H1 (cell line): ENCODE data around the gene GTF2IRD1. TPM values are rescaled to one million over a fixed set of nuclear protein-coding genes. Genes with fewer than 3 reads are reported as not detected.
A peak's percentile ranks its signal among the peaks of the same experiment; 100 is the strongest.

Experiments used
- CTCF ChIA-PET: fragments of 300-600 bp; sonication (Branson Sonifier 250); formaldehyde crosslinking; loops from one replicate; lab custom pipeline; 2021; ENCODE audit not compliant: partially characterized antibody; lab: Charles Lee
- POLR2A ChIA-PET: fragments of 300-600 bp; sonication (Branson Sonifier 250); formaldehyde crosslinking; loops from one replicate; lab custom pipeline; 2021; ENCODE audit warnings: inconsistent platforms; ENCODE audit not compliant: partially characterized antibody; lab: Charles Lee
- DNase-seq, 2 experiments: peaks; one replicate each; pipeline versions ENCODE4 v3.0.0 to v3.0.0-alpha.2; 2010 to 2022; ENCODE audit warnings: low spot score in 2 of 2, low read depth in 1 of 2, mixed read lengths in 1 of 2
- FAIRE-seq: peaks from 2 replicates; lab custom pipeline; 2011; peaks lifted over from hg19 to GRCh38; lab: Jason Lieb, UNC
- H2AFZ ChIP-seq: 2 replicates; pipeline ENCODE4 v1.8.1; 2012; ENCODE audit warnings: low read length, inconsistent platforms
- H2AK5ac ChIP-seq: 2 replicates; pipeline ENCODE4 v1.6.1; 2013; ENCODE audit warnings: low read depth, low read length
- H2BK120ac ChIP-seq: replicated peaks from 2 replicates; pipeline ENCODE3; 2013; ENCODE audit warnings: low read depth, low read length, inconsistent platforms
- H2BK12ac ChIP-seq: 2 replicates; pipeline ENCODE4 v1.6.1; 2013; ENCODE audit warnings: low read depth, low read length
- H2BK15ac ChIP-seq: 2 replicates; pipeline ENCODE4 v1.6.1; 2013; ENCODE audit warnings: low read length
- H2BK20ac ChIP-seq: 2 replicates; pipeline ENCODE4 v1.6.1; 2013; ENCODE audit warnings: low read length
- H2BK5ac ChIP-seq: 2 replicates; pipeline ENCODE4 v1.6.1; 2013; ENCODE audit warnings: low read depth, low read length
- H3K14ac ChIP-seq: 2 replicates; pipeline ENCODE4 v1.6.1; 2013; ENCODE audit warnings: inconsistent platforms; ENCODE audit not compliant: insufficient read length
- H3K18ac ChIP-seq: 2 replicates; pipeline ENCODE4 v1.6.1; 2013; ENCODE audit warnings: low read length; ENCODE audit errors: extremely low read depth
- H3K23ac ChIP-seq: 2 replicates; pipeline ENCODE4 v1.6.1; 2013; ENCODE audit warnings: inconsistent platforms; ENCODE audit not compliant: insufficient read length
- H3K23me2 ChIP-seq: 2 replicates; pipeline ENCODE4 v1.6.1; 2013; ENCODE audit warnings: low read depth, low read length
- H3K27ac ChIP-seq: 2 replicates; pipeline ENCODE4 v1.6.1; 2011; ENCODE audit warnings: low read depth, low read length, inconsistent platforms
- H3K27me3 ChIP-seq, 4 experiments: replicated peaks in 1 of 4; 1 replicate in 1 of 4; 2 replicates in 3 of 4; pipeline versions ENCODE4 v1.6.1 to v1.8.1; 2011 to 2013; ENCODE audit warnings: low read length in 3 of 4, mild to moderate bottlenecking in 3 of 4, inconsistent platforms in 2 of 4, mixed read lengths in 2 of 4, moderate library complexity in 1 of 4; ENCODE audit not compliant: control insufficient read depth in 3 of 4, insufficient read depth in 3 of 4; ENCODE audit errors: extremely low read depth in 1 of 4
- H3K36me3 ChIP-seq, 4 experiments: 2 replicates each; pipeline versions ENCODE4 v1.6.1 to v1.8.1; 2011 to 2013; ENCODE audit warnings: mild to moderate bottlenecking in 4 of 4, low read length in 3 of 4, moderate library complexity in 2 of 4, control low read depth in 1 of 4, inconsistent platforms in 1 of 4; ENCODE audit not compliant: insufficient read depth in 4 of 4, control insufficient read depth in 2 of 4
- H3K4ac ChIP-seq: replicated peaks from 2 replicates; pipeline ENCODE3; 2013; ENCODE audit warnings: low read length, low read depth, mixed read lengths, inconsistent platforms; ENCODE audit not compliant: insufficient read length
- H3K4me1 ChIP-seq, 4 experiments: replicated peaks in 1 of 4; 1 replicate in 1 of 4; 2 replicates in 3 of 4; pipeline versions ENCODE4 v1.6.1 to v1.8.1; 2011 to 2013; ENCODE audit warnings: low read length in 3 of 4, inconsistent platforms in 2 of 4, mixed read lengths in 1 of 4; ENCODE audit not compliant: insufficient read depth in 4 of 4, control insufficient read depth in 3 of 4
- H3K4me2 ChIP-seq, 2 experiments: 2 replicates each; pipeline versions ENCODE4 v1.6.1 to v1.8.1; 2011 to 2013; ENCODE audit warnings: low read depth in 2 of 2, low read length in 2 of 2, control low read depth in 1 of 2, inconsistent platforms in 1 of 2, mild to moderate bottlenecking in 1 of 2; ENCODE audit not compliant: insufficient read depth in 1 of 2
- H3K4me3 ChIP-seq, 4 experiments: fragments of 200-600, 300-600 bp in 1 of 4; sonication (generic), shearing (Covaris generic), sonication (Bioruptor Twin) in 1 of 4; 2 replicates each; pipeline versions ENCODE4 v1.5.1 to v1.8.1; 2011 to 2016; ENCODE audit warnings: low read length in 4 of 4, low read depth in 3 of 4, control low read depth in 2 of 4, inconsistent platforms in 2 of 4, mild to moderate bottlenecking in 2 of 4, mixed read lengths in 1 of 4, moderate library complexity in 1 of 4; ENCODE audit not compliant: insufficient read depth in 2 of 4; ENCODE audit errors: extremely low read depth in 1 of 4
- H3K56ac ChIP-seq: replicated peaks from 2 replicates; pipeline ENCODE3; 2013; ENCODE audit warnings: low read depth, mild to moderate bottlenecking, mixed read lengths, low read length, inconsistent platforms; ENCODE audit not compliant: insufficient read length
- H3K79me1 ChIP-seq: 2 replicates; pipeline ENCODE4 v1.6.1; 2013; ENCODE audit warnings: low read depth, low read length, control low read depth
- H3K79me2 ChIP-seq, 2 experiments: 2 replicates each; pipeline versions ENCODE4 v1.6.1 to v1.8.1; 2012 to 2013; ENCODE audit warnings: low read length in 2 of 2, mild to moderate bottlenecking in 2 of 2, inconsistent platforms in 1 of 2; ENCODE audit not compliant: insufficient read depth in 2 of 2, control insufficient read depth in 1 of 2
- H3K9ac ChIP-seq, 4 experiments: replicated peaks in 1 of 4; 1 replicate in 1 of 4; 2 replicates in 3 of 4; pipeline versions ENCODE4 v1.6.1 to v1.8.1; 2011 to 2013; ENCODE audit warnings: low read depth in 3 of 4, low read length in 3 of 4, control low read depth in 2 of 4, mild to moderate bottlenecking in 2 of 4, moderate library complexity in 2 of 4, inconsistent platforms in 1 of 4; ENCODE audit errors: extremely low read depth in 1 of 4
- H3K9me3 ChIP-seq, 2 experiments: 2 replicates each; pipeline versions ENCODE4 v1.6.1 to v1.8.1; 2012 to 2013; ENCODE audit warnings: mild to moderate bottlenecking in 2 of 2, moderate library complexity in 2 of 2, control low read depth in 1 of 2, inconsistent platforms in 1 of 2, low read depth in 1 of 2, low read length in 1 of 2, mixed read lengths in 1 of 2; ENCODE audit not compliant: insufficient read depth in 2 of 2
- H4K20me1 ChIP-seq, 2 experiments: replicated peaks in 1 of 2; 2 replicates each; pipeline versions ENCODE3 to v1.8.1; 2011 to 2013; ENCODE audit warnings: inconsistent platforms in 2 of 2, low read length in 2 of 2, mild to moderate bottlenecking in 1 of 2; ENCODE audit not compliant: insufficient read depth in 2 of 2, control insufficient read depth in 1 of 2
- H4K5ac ChIP-seq: 2 replicates; pipeline ENCODE4 v1.6.1; 2013; ENCODE audit warnings: low read length, low read depth, mixed read lengths, inconsistent platforms; ENCODE audit not compliant: insufficient read length
- H4K8ac ChIP-seq: 2 replicates; pipeline ENCODE4 v1.8.0; 2013; ENCODE audit warnings: mild to moderate bottlenecking, moderate library complexity, low read length, inconsistent platforms; ENCODE audit not compliant: insufficient read depth; ENCODE audit errors: extremely low read depth
- H4K91ac ChIP-seq: replicated peaks from 2 replicates; pipeline ENCODE3; 2013; ENCODE audit warnings: low read length, mixed read lengths, inconsistent platforms; ENCODE audit not compliant: insufficient read length
- EP300 ChIP-seq, 2 experiments: IDR thresholded peaks; 1 replicate in 1 of 2; 2 replicates in 1 of 2; pipeline ENCODE4 v1.6.1; 2011 to 2012; ENCODE audit warnings: low read depth in 2 of 2, low read length in 2 of 2, mild to moderate bottlenecking in 2 of 2, borderline replicate concordance in 1 of 2, inconsistent platforms in 1 of 2, moderate library complexity in 1 of 2
- KDM1A ChIP-seq: fragments of 200-600, 300-600 bp; sonication (generic); IDR thresholded peaks from 2 replicates; pipeline ENCODE4 v1.7.1; 2016; ENCODE audit warnings: mild to moderate bottlenecking, low read length, borderline replicate concordance
- SP1 ChIP-seq: IDR thresholded peaks from 2 replicates; pipeline ENCODE4 v1.6.1; 2011; ENCODE audit warnings: low read depth, low read length
- SP4 ChIP-seq: IDR thresholded peaks from 2 replicates; pipeline ENCODE4 v1.6.1; 2012; ENCODE audit warnings: low read length, inconsistent platforms
- TAF1 ChIP-seq: IDR thresholded peaks from 2 replicates; pipeline ENCODE4 v1.6.1; 2011; ENCODE audit warnings: mild to moderate bottlenecking, low read depth, low read length
- WGBS, 2 experiments: shearing (Covaris generic) in 1 of 2; methylation state at CpG; one replicate each; pipeline versions ENCODE4 v1.1.6 to v1.1.7; 2013 to 2015; ENCODE audit warnings: low lambda C conversion rate in 2 of 2, mixed read lengths in 2 of 2, inconsistent platforms in 1 of 2, low coverage in 1 of 2, missing lambda C conversion rate in 1 of 2; ENCODE audit not compliant: insufficient replicate concordance in 2 of 2, insufficient coverage in 1 of 2, insufficient read length in 1 of 2; ENCODE audit errors: extremely low coverage in 1 of 2, missing lambda C conversion rate in 1 of 2; 5-methylcytosine and 5-hydroxymethylcytosine counted together
- polyA plus RNA-seq, 7 experiments: library from polyadenylated mRNA; depleted of rRNA in 3 of 7; stranded (reverse) in 5 of 7; unstranded in 2 of 7; fragments of >200 nt in 5 of 7; fragments of 200-250 nt in 2 of 7; gene quantifications; 1 replicate in 5 of 7; 2 replicates in 1 of 7; 4 replicates in 1 of 7; pipeline versions ENCODE4 v1.2.1 to v1.2.3, GENCODE V29; 2011 to 2013; ENCODE audit warnings: missing spikeins in 2 of 7, mixed read lengths in 2 of 7
- total RNA-seq: library from RNA; stranded (reverse); fragmentation: NEBNext Ultra II Directional; extraction: Animal tissue kit (Norgen Biotek cat#: 25700); gene quantifications from 2 replicates; pipeline ENCODE4 v1.2.1, GENCODE V29; 2021

The GTF2IRD1 gene
- total and polyA plus RNA-seq, 2 of the 8 experiments (the other 6 are each of a cell fraction or from before 2014, with no cell fraction given): 27.4 to 45.4 TPM

GRCh38 chr7:74615933-74616780 is 162.5 kb downstream of the GTF2IRD1 start:
- H3K4ac ChIP-seq: no peak overlapping the region
- no peaks in the 10 kb centered on the region for H3K23me2 ChIP-seq
- no peak overlapping the region for H3K4me2 ChIP-seq
- H3K14ac ChIP-seq: no peak overlapping the region
- no peaks in the 10 kb centered on the region for H3K9me3 ChIP-seq
- H3K79me2 ChIP-seq: no peaks in the 10 kb centered on the region
- WGBS, 2 experiments: 93% methylated on average over 13 of the region's 13 CpGs; no CpG with 5 or more reads in 1 of the 2 experiments
- no peak overlapping the region for H3K9ac ChIP-seq
- DNase-seq (no peak), FAIRE-seq (no peak)
- H2BK20ac ChIP-seq: no peak overlapping the region
- H3K56ac ChIP-seq: no peak overlapping the region
- H3K79me1 ChIP-seq: no peaks in the 10 kb centered on the region
- no peak overlapping the region for H4K5ac ChIP-seq
- H2BK15ac ChIP-seq: peak overlapping the region; percentile 96
- H2BK5ac ChIP-seq: no peak overlapping the region
- no peak overlapping the region for H3K4me3 ChIP-seq
- H4K8ac ChIP-seq: no peak overlapping the region
- no peaks in the 10 kb centered on the region for H3K27me3 ChIP-seq
- ChIA-PET CTCF (interaction anchor here (0.9 to 1.4 kb wide), 2 partner anchors 13 to 16 kb away, joined by 3 to 6 read pairs; no protein-coding TSS in a partner anchor), POLR2A (no interaction called here)
- H3K23ac ChIP-seq: no peak overlapping the region
- H3K4me1 ChIP-seq: peaks cover 0 to 9% (median 7%) of the 10 kb centered on the region in 4 experiments; a peak in 6 of 7 replicates
- no peak overlapping the region for H3K18ac ChIP-seq
- no peaks in the 10 kb centered on the region for H4K20me1 ChIP-seq
- H2AK5ac ChIP-seq: no peak overlapping the region
- H4K91ac ChIP-seq: no peak overlapping the region
- no peak overlapping the region for H2BK120ac ChIP-seq
- no peak overlapping the region for H3K27ac ChIP-seq
- H2BK12ac ChIP-seq: peak overlapping the region; percentile 44; the same call in 1 of the 2 replicates
- no peak for TF ChIP-seq EP300 (IDR thresholded peaks at IDR 0.05; ENCODE audit: borderline replicate concordance in 1 of 2, low read depth in 2 of 2, low read length in 2 of 2)
- no peak for TF ChIP-seq KDM1A
- TF ChIP-seq TAF1: no peak
- no peak for TF ChIP-seq SP1
- no peak for TF ChIP-seq SP4
- no peak overlapping the region for H2AFZ ChIP-seq
- no peaks in the 10 kb centered on the region for H3K36me3 ChIP-seq
